GDM1 (cell line): ENCODE measurements around the gene C22orf39.

ENCODE experiments used
- DNase-seq: peaks from one replicate; lab custom pipeline; 2025; lab: John Stamatoyannopoulos, UW

The C22orf39 gene

GRCh38 chr22:19398206-19398605 lies 49.3 kb downstream of the C22orf39 start:
- DNase-seq, result no peak

DNA sequence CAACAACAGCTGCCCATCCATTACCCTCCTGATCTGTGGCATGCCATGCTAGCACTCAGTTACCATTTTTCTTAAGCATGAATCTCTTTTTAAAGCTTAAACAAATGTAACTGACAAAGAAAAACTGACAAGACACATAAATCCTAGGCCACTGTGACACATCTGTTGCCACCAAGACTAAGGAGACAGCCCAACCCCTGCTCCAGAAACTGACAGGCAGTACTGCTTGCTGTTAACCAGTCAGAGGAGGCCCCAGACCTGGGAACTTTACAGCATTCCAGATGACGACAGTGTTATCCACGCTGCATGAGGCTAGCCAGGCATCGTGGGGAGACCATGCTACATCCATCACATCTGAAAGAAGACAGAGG lies 49.8 kb downstream of the C22orf39 start:
- no peak for DNase-seq

- no peak for DNase-seq
Observed at GRCh38 chr22:19396934-19397733, 50.4 kb downstream of the C22orf39 start.

DNA sequence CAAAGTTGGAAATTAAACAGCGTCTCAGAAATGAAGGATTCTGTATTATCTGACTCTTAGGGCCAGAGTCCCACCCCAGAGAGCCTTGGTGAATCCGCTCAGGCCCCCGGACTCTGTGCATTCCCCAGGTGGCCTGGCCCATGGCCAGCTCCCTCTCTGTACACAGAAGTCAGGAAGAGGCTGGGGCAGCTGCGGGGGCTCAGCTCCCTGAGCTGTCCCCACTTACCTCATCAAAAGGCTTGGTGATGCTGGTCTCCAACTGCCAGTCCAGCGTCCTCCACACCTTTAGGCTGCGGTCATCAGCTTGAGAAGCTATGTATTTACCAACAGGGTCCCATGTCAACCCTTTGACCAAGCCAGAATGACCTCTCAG lies 51.0 kb downstream of the C22orf39 start:
- no peak for DNase-seq

GRCh38 chr22:19395276-19395675 lies 52.2 kb downstream of the C22orf39 start:
- no peak for DNase-seq

GRCh38 chr22:19394274-19395050 lies 53.0 kb downstream of the C22orf39 start:
- DNase-seq, result no peak

DNA sequence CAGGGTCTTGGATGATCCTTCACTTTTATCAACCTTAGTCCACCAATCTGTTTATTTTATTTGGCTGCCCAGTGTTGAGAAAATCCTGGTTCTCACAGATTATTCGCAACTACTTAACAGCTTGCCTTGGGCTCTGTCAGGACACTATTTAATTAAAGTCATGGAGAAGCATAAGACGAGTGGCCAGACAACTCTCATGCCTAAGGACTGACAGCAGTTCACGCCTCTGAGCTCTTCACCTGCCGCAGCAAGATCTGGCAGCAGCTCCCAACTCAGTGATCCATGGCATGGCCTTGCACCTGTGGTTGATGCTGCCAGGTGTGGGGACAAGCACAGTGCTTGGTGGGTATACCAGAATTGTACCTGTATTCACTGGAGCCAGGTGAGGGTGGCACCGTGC lies 53.8 kb downstream of the C22orf39 start:
- no peak for DNase-seq
